Endodermal cell (in vitro differentiated cells): ENCODE data around the gene MTHFD1L. TPM values are rescaled to one million over a fixed set of nuclear protein-coding genes. Genes with fewer than 3 reads are reported as not detected.

Experiments used
- DNase-seq: peaks from one replicate; pipeline ENCODE4 v3.0.0-alpha.2; 2017
- H3K27ac ChIP-seq: 2 replicates; pipeline ENCODE4 v1.5.1; 2013; ENCODE audit warnings: mild to moderate bottlenecking, low read depth, low read length, moderate library complexity
- H3K27me3 ChIP-seq: 2 replicates; pipeline ENCODE4 v1.6.1; 2013; ENCODE audit warnings: mild to moderate bottlenecking, low read length, moderate library complexity; ENCODE audit not compliant: insufficient read depth, control insufficient read depth, poor library complexity, severe bottlenecking
- H3K36me3 ChIP-seq: 2 replicates; pipeline ENCODE4 v1.7.0; 2013; ENCODE audit warnings: mild to moderate bottlenecking, low read length, moderate library complexity; ENCODE audit not compliant: control insufficient read depth, insufficient read depth
- H3K4me1 ChIP-seq: one replicate; pipeline ENCODE4 v1.7.0; 2013; ENCODE audit warnings: low read length; ENCODE audit not compliant: control insufficient read depth, insufficient read depth
- H3K4me3 ChIP-seq: 2 replicates; pipeline ENCODE4 v1.5.1; 2013; ENCODE audit warnings: mild to moderate bottlenecking, low read length, moderate library complexity
- H3K9ac ChIP-seq: 2 replicates; pipeline ENCODE4 v1.6.1; 2013; ENCODE audit warnings: mild to moderate bottlenecking, low read length, moderate library complexity; ENCODE audit not compliant: poor library complexity, severe bottlenecking; ENCODE audit errors: extremely low read depth
- H3K9me3 ChIP-seq: 2 replicates; pipeline ENCODE4 v1.6.1; 2013; ENCODE audit warnings: mild to moderate bottlenecking, low read length, moderate library complexity; ENCODE audit not compliant: control insufficient read depth
- H3K27ac Mint-ChIP-seq: 2 replicates; pipeline ENCODE4 v1.8.0; 2020; ENCODE audit warnings: mixed read lengths
- H3K27me3 Mint-ChIP-seq: 2 replicates; pipeline ENCODE4 v1.8.0; 2021; ENCODE audit warnings: mild to moderate bottlenecking, mixed read lengths; ENCODE audit not compliant: insufficient read depth
- H3K36me3 Mint-ChIP-seq: 2 replicates; pipeline ENCODE4 v1.8.0; 2020; ENCODE audit warnings: low read depth, mixed read lengths
- H3K4me1 Mint-ChIP-seq: 2 replicates; pipeline ENCODE4 v1.8.0; 2020; ENCODE audit warnings: mixed read lengths
- H3K4me3 Mint-ChIP-seq: 2 replicates; pipeline ENCODE4 v1.8.0; 2020; ENCODE audit warnings: mild to moderate bottlenecking, moderate library complexity, mixed read lengths
- H3K9me3 Mint-ChIP-seq: 2 replicates; pipeline ENCODE4 v1.8.0; 2020; ENCODE audit warnings: mild to moderate bottlenecking, mixed read lengths
- CTCF ChIP-seq: fragments of 200-600 bp; sonication (generic); conservative IDR thresholded peaks from 2 replicates; pipeline ENCODE4 v1.5.0; 2021; ENCODE audit warnings: antibody characterized with exemption, mild to moderate bottlenecking
- WGBS, 2 experiments: methylation state at CpG; one replicate each; pipeline versions ENCODE4 v1.1.5 to v1.1.7; 2013; ENCODE audit warnings: missing lambda C conversion rate in 2 of 2, mixed read lengths in 1 of 2; ENCODE audit not compliant: insufficient coverage in 1 of 2, insufficient read length in 1 of 2; 5-methylcytosine and 5-hydroxymethylcytosine counted together
- total RNA-seq, 2 donors: library from RNA; stranded (reverse); fragmentation: NEBNext Ultra II Directional in 1 of 2; extraction: Animal tissue kit (Norgen Biotek cat#: 25700) in 1 of 2; gene quantifications; 2 replicates in 1 of 2; 3 replicates in 1 of 2; pipeline ENCODE4 v1.2.1, GENCODE V29; 2021

Gene MTHFD1L
- total RNA-seq, 2 donors from 2014 or later = 70.2 to 72.6 TPM

- Mint-ChIP-seq H3K4me1 (no peaks in the 10 kb centered on the region), H3K4me3 (no peak overlapping the region), H3K27me3 (no peaks in the 10 kb centered on the region), H3K27ac (no peak overlapping the region), H3K36me3 (peaks cover 23% of the 10 kb centered on the region), H3K9me3 (peaks cover 10% of the 10 kb centered on the region)
- no peak overlapping the region for H3K9ac ChIP-seq
- no peak overlapping the region for H3K4me3 ChIP-seq
- WGBS, 2 experiments = 83 to 85% methylated on average over 6 to 8 of the region's 8 CpGs
- no peaks in the 10 kb centered on the region for H3K4me1 ChIP-seq
- H3K36me3 ChIP-seq = peaks cover 57% of the 10 kb centered on the region
- no peak overlapping the region for H3K27ac ChIP-seq
- H3K27me3 ChIP-seq = no peaks in the 10 kb centered on the region
- no peak for DNase-seq
- peaks cover 17% of the 10 kb centered on the region for H3K9me3 ChIP-seq
- no peak for TF ChIP-seq CTCF
Observed at GRCh38 chr6:151071295-151071694, 205.8 kb downstream of the MTHFD1L start.

- no peaks in the 10 kb centered on the region for H3K27me3 Mint-ChIP-seq
- DNase-seq = peak; percentile 26
- 67 to 71% methylated on average over 3 to 4 of the region's 4 CpGs for whole genome bisulfite sequencing, 2 experiments
Observed at GRCh38 chr6:151073146-151073545, 207.6 kb downstream of the MTHFD1L start.

DNA sequence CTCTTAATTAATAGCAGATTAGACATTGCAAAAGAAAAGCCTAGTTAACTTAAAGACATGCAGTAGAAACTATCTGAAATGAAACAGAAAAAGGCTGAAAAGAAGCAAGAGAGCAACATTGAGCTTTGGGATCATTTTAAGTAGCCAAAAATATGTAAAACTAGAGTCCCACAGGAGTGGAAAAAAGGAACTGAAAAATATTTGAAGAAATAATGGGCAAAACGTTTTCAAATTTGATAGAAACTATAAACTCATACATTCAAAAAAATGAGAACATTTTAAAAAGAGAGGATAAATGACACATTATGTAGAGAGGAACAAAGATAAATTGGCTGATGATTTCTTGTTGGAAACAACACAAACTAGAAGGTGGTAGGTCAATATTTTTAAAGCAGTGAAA is 208.2 kb downstream of the MTHFD1L start:
- no peak overlapping the region for H3K27ac ChIP-seq
- H3K4me3 ChIP-seq = no peak overlapping the region
- H3K9me3 ChIP-seq = peaks cover 17% of the 10 kb centered on the region
- no peak for DNase-seq
- WGBS, 2 experiments = no CpG with 5 or more reads among the region's 1 CpG
- no peaks in the 10 kb centered on the region for H3K27me3 ChIP-seq
- Mint-ChIP-seq H3K27ac (no peak overlapping the region), H3K9me3 (peaks cover 16% of the 10 kb centered on the region), H3K4me3 (no peak overlapping the region), H3K27me3 (no peaks in the 10 kb centered on the region), H3K4me1 (no peaks in the 10 kb centered on the region), H3K36me3 (peaks cover 30% of the 10 kb centered on the region)
- no peaks in the 10 kb centered on the region for H3K4me1 ChIP-seq
- peaks cover 59% of the 10 kb centered on the region for H3K36me3 ChIP-seq
- no peak overlapping the region for H3K9ac ChIP-seq
- TF ChIP-seq CTCF = no peak

More at GRCh38 chr6:151073146-151073545, 207.6 kb downstream of the MTHFD1L start:
- Histone ChIP-seq H3K4me1 (no peaks in the 10 kb centered on the region), H3K36me3 (peaks cover 55% of the 10 kb centered on the region), H3K9me3 (peaks cover 17% of the 10 kb centered on the region), H3K4me3 (no peak overlapping the region), H3K9ac (no peak overlapping the region), H3K27me3 (no peaks in the 10 kb centered on the region), H3K27ac (no peak overlapping the region)
- Mint-ChIP-seq H3K4me3 (no peak overlapping the region), H3K9me3 (peaks cover 14% of the 10 kb centered on the region), H3K36me3 (peaks cover 25% of the 10 kb centered on the region), H3K27ac (no peak overlapping the region), H3K4me1 (no peaks in the 10 kb centered on the region)
- no peak for TF ChIP-seq CTCF
